DMS79 (cell line): Measurements from ENCODE around the gene WFS1.
A peak's percentile ranks its signal among the peaks of the same experiment; 100 is the strongest.

Experiments used
- DNase-seq: peaks from one replicate; lab custom pipeline; 2025; lab: John Stamatoyannopoulos, UW

WFS1 gene

DNA sequence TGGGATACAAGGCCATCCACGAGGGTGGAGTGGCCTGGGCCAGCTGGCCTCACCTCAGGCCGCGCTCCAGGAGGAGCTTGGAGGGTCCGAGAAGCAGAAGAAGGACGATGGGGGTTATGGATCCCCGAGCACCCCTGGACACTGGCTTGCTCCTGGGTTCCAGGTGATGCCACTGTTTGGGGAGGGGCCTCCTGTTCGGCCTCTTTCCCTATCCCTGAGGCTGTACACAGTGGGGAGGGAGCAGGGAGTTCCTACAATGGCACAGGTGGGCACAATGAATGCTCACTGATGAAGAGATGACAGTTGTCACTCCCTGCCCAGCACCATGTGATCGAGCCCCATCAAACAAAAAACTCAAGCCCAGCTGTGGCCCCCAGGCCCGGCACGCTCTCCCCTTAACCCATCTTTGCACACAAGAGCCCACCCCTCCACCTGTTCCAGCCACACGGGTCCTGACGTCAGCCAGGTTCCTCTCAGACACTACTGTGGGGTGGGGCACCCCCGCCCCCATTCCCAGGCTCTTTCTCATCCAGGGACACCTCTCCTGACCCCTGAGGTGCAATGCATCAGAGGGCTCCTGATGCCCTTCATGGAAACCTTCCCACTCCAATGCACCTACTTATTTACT, 70.3 kb downstream of the WFS1 start:
- no peak for DNase-seq

DNA sequence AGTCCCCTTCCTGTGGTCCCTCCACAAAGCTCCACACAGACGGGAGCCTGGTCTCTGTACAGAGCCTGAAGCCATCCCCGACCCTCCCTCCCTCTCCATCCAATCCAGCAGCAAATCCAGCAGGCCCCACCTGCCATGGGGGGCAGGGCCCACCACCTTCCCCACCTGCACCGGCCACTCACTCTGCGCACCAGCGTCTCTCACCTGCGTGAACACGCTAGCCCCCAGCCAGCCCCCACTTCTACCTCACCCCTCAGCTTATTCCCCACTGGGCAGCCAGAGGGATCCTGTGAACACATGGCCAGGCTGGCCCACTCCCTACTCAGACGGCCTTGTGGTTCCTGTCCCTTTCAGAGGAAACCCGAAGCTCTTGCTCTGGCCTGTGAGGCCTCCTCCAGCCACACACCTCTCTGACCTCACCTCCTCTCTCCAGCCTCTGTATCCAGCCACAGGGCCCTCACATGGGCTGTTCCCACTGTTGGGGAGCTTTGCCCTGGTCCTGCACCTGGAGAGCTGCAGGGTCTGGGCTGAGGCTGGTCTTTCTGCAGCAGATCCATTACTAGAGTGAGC, 70.9 kb downstream of the WFS1 start:
- DNase-seq: no peak

DNA sequence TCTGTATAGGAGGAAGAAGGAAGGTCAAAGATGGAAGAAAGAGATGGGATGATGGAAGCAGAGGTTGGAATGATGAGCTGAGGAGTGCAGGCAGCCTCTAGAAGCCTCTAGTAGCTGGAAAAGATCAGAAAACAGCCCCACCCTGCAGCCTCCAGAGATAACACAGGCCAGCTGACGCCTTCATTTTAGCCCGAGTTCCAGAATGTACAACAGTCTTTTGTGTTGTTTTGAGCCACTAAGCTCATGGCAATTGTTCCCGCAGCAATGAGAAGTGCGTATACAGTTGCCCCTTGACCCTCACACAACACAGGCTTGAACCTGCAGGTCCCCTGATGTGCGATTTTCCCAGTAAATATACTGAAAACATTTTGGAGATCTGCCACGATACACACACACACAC, 72.0 kb downstream of the WFS1 start:
- no peak for DNase-seq

DNA sequence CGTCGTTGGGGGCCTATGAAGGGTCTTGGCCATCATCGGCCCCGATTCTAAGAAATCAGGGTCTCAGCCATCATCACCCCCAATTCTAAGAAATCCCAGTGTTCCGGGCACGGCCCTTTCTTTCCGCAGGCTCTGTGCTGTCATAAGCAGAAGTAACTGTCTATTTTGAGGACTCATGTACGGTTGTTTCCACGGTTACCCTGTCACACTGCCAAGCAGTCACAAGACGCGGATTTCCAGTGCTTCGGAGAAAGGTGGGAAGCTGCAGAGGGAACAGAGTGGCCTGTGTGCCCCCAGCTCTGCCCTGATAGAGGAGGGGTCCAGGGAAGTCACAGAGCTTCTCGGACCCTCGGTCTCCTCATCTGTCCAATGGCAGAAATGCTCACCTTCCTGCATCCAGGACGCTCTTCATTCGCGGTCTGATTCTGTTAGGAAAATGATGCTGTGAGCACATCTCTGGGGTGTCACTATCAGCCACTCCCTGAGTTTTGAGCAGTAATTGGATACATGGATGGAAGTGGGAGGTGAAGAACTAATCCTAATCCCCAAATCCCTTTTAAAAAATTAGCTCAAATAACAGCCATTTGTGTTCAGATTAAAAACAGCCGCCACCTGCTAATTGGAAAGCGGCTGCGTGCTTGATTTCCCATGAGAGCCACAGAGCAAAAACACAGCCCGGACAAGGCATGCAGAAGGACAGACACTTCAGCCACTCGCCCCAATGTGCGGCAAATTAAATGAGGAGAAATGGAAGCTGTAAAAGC, 73.1 kb downstream of the WFS1 start:
- peak; percentile 20 for DNase-seq

DNA sequence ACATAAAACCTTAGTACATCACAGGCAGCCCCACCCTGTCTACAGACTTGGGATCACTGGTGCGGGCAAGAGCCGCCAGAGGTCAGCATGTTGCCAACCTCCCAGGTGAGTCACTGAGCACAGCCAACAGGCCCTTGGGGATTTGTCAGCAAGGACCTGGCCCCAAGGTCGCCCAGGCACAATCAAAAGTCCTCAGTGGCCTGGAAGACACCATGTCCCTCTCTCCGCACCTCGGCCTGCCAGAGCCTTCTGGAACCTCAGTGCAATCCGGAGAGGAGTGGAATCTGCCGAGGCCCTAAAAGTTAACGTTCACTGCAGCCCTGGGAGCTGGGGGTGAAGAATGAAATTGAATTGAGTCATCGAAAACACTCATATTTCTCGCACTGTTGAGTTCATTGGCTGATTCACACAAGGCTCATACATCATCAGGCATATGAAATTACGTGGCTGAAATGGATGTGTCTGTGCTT, 74.3 kb downstream of the WFS1 start:
- DNase-seq: no peak

DNA sequence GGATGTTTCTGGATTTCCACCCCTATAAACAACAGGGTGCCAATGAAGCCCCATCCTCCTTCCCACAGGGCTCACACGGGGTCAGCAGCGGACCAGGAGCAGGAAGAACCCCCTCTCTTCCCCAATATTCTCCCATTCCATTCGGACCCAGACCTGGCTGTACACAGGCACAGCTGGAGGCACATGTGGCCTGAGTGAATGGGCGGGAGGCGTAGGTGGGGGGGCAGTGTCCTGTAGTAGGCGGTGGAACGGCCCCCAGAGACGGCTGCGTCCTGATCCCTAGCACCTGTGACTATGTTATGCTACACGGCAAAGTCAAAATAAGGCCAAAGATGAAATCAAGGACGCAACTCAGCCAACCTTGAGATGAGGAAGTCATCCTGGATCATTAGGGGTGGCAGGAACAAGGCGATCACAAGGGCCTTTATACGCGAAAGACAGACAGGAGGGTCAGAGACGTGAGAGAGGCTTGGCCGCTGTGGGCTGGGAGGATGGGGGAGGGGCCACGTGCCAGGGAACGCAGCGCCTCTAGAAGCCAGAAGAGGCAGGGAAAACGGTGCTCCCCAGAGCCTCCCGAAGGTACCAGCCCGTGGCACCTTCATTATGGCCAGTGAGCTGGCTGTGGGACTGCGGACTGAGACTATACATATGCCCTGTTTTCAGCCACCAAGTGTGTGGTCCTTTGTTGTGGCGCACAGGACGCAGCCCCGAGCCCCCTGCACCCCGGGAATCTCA, 75.6 kb downstream of the WFS1 start:
- no peak for DNase-seq

DNA sequence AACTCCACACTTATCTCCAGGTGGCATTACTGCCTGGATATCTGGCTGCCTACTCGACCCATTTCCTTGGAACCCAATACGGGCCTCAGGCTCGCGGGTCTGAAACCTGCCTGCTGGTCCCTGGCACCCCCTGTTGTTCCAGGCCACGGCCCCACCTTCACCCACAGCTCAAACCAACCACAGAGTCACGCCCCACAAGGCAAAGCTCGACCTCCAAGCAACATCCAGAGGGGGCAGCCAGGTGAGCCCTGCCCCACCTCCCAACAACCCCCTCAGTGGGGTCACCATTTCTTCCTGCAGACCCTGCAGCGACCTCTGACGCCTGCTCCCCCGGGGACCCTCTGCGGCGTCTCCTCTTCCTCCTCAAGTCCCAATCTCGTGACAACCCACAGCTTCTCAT, 76.2 kb downstream of the WFS1 start:
- DNase-seq: no peak

DNA sequence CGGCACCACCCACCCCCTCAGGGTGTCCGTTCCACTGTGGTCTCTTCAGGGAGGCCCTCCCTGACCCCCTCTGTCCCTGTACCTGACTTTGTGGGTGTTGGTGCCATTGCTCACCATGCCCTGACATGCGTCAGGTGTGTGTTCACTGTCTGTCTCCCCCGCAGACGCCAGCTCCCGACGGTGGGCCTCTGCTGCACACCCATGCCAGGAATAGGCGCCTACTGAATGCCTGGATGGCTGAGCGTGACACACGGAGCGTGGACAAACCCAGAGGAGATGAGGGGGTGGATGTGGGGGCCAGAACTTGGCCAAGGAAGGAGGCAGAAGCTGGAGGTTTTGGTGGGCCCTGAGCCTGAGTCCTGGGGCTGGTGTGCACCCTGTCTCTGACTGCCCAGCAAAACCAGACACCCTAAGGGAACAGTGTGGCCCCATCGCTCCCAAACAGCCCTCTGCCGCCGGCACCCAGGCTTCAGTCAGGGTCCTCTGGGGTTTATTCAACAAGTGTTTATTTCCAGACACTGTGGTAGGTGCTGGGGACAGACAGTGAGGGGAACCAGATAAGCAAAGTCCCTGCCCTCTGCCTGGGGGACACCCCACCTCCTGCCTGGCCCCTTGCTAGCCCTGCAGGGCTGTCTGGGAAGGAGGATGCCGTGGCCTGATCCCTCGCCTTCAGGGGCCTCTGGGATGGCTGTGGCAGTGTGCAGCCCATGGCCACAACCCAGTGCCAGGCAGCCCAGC, 76.9 kb downstream of the WFS1 start:
- no peak for DNase-seq

DNA sequence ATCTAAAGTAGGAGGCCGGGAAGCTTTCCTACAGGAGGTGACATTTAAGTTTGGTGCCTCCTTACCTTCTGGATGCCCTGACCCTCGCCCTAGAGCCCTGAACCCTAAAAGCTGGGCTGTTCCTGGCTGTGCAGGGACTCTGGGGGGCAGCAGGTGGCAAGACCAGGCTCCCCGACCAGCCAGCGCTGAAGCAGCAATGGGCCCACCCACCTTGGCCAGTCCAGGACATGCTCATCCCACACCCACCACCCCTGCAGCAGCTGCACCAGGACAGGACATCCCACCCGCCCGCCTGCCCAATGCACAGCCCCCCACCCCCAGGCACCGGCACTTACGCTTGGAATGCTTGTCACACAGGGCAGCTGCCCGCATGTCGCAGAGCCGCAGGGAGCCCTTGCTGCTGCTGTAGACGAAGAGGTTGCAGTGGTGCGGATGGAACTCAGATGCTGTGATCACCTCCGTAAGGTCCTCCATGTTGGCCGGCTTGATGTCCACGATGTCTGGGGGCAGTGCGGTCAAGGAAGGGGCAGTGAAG, 77.9 kb downstream of the WFS1 start:
- no peak for DNase-seq

DNA sequence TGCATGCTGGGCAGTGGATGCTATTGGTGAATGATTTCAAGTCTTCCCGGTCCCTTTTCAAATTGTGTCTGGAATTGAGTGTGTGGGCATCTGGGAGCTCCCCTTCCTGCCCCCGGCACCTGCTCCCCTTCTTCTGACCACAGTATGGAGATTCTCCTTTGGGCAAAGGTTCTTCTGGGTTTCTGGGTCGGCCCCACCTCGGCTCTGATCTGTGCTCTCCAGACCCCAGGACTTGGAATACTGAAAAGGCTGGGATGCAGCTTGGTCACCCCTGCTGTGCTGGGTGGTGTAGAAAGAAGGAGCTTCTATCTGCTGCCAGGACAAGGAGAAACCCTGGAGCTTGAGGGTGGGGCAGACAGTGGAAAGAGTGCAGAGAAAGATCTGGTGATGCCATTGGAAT, 78.8 kb downstream of the WFS1 start:
- no peak for DNase-seq

DNA sequence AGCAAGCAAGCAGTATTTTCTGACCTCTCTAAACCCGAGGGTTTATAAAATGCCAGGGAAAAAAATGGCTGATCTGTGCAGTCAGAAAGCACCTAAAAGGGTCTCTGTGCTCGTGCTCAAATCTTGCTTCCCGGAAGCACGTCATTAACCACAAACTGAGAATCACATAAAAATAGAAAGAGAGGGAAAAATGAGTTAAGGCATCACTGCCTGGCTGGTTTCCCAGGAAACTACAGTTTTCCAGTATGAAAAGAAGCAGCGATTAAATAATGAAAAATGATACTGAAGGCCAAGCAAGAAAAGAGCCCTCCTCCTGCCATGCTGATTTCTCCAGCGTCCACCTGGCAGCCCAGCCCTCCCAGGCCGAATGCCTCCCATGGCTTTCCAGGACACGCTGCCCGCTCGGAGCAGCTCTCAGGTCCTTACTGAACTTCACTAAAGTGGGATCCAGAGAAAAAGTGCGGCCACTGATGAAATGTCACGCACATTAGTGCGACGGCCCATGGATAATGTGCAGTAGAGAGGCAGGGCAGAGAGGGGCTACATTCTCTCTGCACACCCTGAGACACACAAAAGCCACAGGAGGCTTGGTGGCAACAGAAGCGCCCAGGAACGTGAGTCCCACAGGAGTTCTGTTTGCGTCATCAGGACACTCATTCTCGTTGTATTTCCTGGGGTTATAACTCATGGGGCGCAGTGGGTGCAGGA, 80.4 kb downstream of the WFS1 start:
- DNase-seq: no peak

DNA sequence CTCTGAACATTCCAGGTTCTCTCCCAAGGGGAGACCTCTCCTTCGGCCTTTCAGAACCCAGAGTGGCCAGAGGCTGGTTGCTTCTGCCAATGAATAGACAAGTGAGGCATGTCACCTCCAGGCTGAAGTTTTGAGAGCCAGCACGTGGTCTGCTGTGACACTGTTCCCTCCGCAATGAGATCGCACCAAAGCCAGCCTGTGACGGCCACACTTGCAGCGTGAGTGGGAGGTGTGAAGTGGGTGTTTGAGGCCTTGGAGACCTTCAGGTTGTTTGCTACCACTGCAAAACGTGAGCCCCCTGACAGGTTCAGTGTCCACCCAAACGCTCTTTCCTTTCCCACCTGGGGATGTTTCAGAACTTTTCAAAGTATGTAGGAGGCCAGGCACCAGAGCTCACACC, 81.0 kb downstream of the WFS1 start:
- no peak for DNase-seq

DNA sequence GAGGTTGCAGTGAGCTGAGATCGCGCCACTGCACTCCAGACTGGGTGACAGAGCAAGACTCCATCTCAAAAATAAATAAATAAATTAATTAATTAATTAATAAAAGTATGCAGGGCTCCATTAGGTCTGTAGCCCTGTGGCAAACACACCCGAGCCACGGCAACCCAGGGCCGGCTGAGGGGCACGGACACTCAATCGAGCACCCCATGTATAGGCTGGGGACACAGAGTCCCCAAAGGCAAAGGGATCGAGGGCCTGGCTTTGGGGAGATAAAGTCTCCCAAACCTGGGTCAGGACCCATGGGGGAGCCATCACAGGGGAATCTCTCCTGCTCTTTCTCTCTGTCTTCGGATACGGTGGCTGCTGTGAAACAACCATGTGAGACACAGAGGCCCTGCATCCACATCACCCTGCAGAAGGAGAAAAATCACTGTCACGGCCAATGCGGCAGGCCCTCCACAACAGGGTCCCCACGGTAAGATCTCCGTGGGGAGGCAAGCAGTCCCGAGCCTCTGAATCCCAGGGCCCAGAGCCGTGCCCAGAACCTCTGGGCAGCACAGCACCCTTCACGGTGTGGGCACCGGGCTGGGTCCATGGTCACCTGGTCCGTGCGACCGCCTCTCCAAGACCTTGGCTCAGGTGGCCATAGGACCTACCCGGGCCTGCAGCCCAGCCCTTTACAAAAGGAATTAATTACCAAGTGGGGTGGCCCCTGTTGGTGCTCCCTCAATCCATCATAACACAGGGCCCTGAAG, 81.8 kb downstream of the WFS1 start:
- no peak for DNase-seq

DNA sequence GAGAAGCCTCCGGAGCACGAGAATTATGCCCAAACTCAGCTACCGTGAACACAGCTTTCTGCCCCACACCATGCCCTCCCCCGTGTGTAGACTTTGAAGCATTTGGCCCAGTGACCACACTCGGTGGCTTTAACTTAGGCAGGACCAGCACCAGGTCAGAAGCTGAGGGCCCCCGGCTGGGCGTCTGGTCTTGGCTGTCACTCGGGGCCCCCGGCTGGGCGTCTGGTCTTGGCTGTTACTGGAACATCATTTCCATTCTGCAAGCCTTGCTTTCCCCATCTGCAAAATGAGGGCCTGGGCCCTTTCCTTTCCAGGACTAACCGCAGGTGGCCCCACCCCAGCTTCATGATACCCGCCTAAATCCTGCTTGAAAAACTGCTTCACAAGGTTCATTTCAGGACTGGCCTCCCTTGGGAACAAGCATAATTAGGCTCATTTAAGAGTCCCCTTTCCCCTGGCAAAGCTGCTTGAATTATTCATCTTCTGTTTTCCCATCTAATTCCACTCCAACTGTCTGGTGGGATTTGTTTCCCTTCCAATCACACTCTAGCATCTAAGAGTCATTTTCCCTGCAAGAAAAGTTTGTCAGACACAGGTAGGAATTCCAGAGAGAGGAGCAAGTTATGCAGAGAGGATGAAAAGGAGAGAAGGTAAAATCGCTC, 82.5 kb downstream of the WFS1 start:
- DNase-seq: no peak
